ENCODE data around the gene COP1.

Gene COP1

DNA sequence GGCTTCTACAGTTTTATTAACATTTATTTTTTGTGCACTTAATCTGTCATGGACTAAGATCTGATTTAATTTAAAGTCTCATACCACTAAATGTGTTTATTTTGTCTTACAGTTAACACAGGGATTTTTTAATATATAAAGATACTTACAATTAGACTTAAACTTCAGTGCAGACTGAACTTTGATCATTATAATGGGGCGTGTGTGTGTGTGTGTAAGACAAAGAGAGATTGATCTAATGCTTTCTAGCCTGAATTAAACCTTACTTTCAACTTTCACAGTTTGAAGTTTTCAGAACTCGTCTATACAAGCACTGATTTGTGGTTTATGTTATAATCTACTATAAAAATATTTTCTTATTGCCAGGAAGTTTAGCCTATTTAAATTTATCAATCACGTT lies 150.8 kb downstream of the COP1 start:
- no peak overlapping the region for H3K4me3 ChIP-seq (ENCODE audit: low read depth in 1 of 2, low read length in 2 of 2)
- H3K36me3 ChIP-seq (ENCODE audit: control insufficient read depth in 1 of 2, insufficient read depth in 2 of 2, low read length in 2 of 2), result no peaks in the 10 kb centered on the region
- peaks cover 0 to 11% of the 10 kb centered on the region in 2 donors for H3K4me1 ChIP-seq (ENCODE audit: control insufficient read depth in 1 of 2, insufficient read depth in 2 of 2, low read length in 2 of 2)
- H3K9me3 ChIP-seq (ENCODE audit: control insufficient read depth in 1 of 2, low read length in 2 of 2), result no peaks in the 10 kb centered on the region
- no peaks in the 10 kb centered on the region for H3K27me3 ChIP-seq (ENCODE audit: control insufficient read depth in 1 of 2, insufficient read depth in 2 of 2, low read length in 2 of 2)
- no peak overlapping the region for H3K27ac ChIP-seq (ENCODE audit: low read depth, low read length)
- H3K9ac ChIP-seq (ENCODE audit: low read depth in 1 of 2, low read length in 2 of 2), result no peak overlapping the region

DNA sequence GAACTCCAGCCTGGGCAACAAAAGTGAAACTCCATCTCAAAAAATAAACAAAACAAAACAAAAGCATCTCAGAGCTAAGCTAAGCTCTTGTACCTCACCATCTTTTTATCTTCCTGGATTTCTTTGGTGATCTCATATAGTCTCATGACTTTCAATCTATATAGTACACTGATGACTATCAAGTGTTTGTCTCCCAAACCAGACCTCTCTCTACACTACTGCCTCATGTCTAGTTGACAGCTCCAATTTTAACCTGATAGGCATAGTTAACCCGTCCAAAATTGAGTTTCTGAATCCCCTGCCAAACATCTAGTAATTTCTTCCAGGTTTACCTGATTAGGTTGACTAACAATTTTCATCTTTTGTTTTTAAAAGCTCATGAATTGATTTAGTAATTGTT lies 151.7 kb downstream of the COP1 start:
- Histone ChIP-seq H3K4me3 (ENCODE audit: low read depth in 1 of 2, low read length in 2 of 2) (no peak overlapping the region), H3K36me3 (ENCODE audit: control insufficient read depth in 1 of 2, insufficient read depth in 2 of 2, low read length in 2 of 2) (no peaks in the 10 kb centered on the region), H3K27ac (ENCODE audit: low read depth, low read length) (no peak overlapping the region), H3K9me3 (ENCODE audit: control insufficient read depth in 1 of 2, low read length in 2 of 2) (no peaks in the 10 kb centered on the region), H3K9ac (ENCODE audit: low read depth in 1 of 2, low read length in 2 of 2) (no peak overlapping the region), H3K4me1 (ENCODE audit: control insufficient read depth in 1 of 2, insufficient read depth in 2 of 2, low read length in 2 of 2) (peaks cover 0 to 11% of the 10 kb centered on the region in 2 donors), H3K27me3 (ENCODE audit: control insufficient read depth in 1 of 2, insufficient read depth in 2 of 2, low read length in 2 of 2) (no peaks in the 10 kb centered on the region)

DNA sequence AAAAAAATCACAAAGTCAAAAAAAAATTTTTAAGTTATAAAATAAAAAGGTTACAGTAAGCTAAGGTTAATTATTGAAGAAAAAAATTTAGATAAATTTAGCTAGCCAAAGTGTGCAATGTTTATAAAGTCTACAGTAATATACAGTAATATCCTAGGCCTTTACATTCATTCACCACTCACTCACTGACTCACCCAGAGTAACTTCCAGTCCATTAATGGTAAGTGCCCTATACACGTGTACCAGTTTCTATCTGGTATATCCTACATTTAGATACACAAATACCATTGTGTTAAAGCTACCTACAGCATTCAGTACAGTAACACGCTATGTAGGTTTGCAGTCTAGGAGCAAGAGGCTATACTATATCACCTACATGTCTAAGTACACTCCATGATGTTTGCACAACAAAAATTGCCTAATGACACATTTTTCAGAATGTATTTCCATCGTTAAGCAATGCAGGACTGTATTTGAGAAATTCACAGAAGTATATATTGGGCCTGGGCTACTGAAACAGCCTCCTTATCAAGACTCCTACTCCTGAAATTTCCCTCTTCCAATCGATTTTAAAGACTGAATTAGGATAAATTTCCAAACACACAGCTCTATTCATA lies 155.1 kb downstream of the COP1 start:
- H3K4me1 ChIP-seq (ENCODE audit: control insufficient read depth in 1 of 2, insufficient read depth in 2 of 2, low read length in 2 of 2), result peaks cover 0 to 3% of the 10 kb centered on the region in 2 donors
- no peak overlapping the region for H3K27ac ChIP-seq (ENCODE audit: low read depth, low read length)
- no peak overlapping the region for H3K9ac ChIP-seq (ENCODE audit: low read depth in 1 of 2, low read length in 2 of 2)
- no peaks in the 10 kb centered on the region for H3K27me3 ChIP-seq (ENCODE audit: control insufficient read depth in 1 of 2, insufficient read depth in 2 of 2, low read length in 2 of 2)
- H3K9me3 ChIP-seq (ENCODE audit: control insufficient read depth in 1 of 2, low read length in 2 of 2), result no peaks in the 10 kb centered on the region
- H3K4me3 ChIP-seq (ENCODE audit: low read depth in 1 of 2, low read length in 2 of 2), result no peak overlapping the region
- H3K36me3 ChIP-seq (ENCODE audit: control insufficient read depth in 1 of 2, insufficient read depth in 2 of 2, low read length in 2 of 2), result no peaks in the 10 kb centered on the region

DNA sequence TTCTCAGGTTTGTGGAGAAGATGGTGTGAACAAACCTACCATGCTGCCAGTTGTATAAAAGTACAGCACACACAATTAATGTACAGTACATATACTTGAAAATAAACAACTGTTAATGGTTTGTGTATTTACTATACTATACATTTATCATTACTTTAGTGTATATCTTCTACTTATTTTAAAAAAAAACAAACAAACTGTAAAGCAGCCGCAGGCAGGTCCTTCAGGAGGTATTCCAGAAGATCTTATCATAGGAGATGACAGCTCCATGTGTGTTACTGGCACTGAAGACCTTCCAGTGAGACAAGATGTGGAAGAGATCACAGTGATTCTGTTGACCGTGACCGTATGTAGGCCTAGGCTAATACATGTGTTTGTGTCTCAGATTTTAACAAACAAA lies 155.7 kb downstream of the COP1 start:
- no peak overlapping the region for H3K9ac ChIP-seq (ENCODE audit: low read depth in 1 of 2, low read length in 2 of 2)
- no peaks in the 10 kb centered on the region for H3K36me3 ChIP-seq (ENCODE audit: control insufficient read depth in 1 of 2, insufficient read depth in 2 of 2, low read length in 2 of 2)
- H3K4me3 ChIP-seq (ENCODE audit: low read depth in 1 of 2, low read length in 2 of 2), result no peak overlapping the region
- H3K27ac ChIP-seq (ENCODE audit: low read depth, low read length), result no peak overlapping the region
- no peaks in the 10 kb centered on the region for H3K27me3 ChIP-seq (ENCODE audit: control insufficient read depth in 1 of 2, insufficient read depth in 2 of 2, low read length in 2 of 2)
- no peaks in the 10 kb centered on the region for H3K9me3 ChIP-seq (ENCODE audit: control insufficient read depth in 1 of 2, low read length in 2 of 2)
- no peaks in the 10 kb centered on the region for H3K4me1 ChIP-seq (ENCODE audit: control insufficient read depth in 1 of 2, insufficient read depth in 2 of 2, low read length in 2 of 2)

DNA sequence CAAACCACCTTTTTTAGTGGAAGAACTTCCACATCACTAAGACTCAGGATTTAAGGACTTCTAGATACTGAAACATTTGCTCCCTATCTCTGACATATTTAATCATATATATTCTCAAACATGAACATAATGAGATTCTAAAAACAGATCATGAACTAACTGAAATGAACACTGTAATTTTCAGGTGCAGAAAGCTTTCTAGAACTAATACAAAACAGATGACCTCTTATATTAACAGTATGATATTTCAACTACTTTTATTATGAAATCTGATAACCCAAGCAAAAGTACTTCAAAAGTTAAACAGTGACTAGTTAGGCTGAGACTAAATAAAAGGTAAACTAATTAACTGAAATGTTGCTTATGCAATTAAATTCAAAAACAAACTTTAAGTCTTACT lies 157.5 kb downstream of the COP1 start:
- Histone ChIP-seq H3K27ac (ENCODE audit: low read depth, low read length) (no peak overlapping the region), H3K9ac (ENCODE audit: low read depth in 1 of 2, low read length in 2 of 2) (no peak overlapping the region), H3K9me3 (ENCODE audit: control insufficient read depth in 1 of 2, low read length in 2 of 2) (no peaks in the 10 kb centered on the region), H3K27me3 (ENCODE audit: control insufficient read depth in 1 of 2, insufficient read depth in 2 of 2, low read length in 2 of 2) (no peaks in the 10 kb centered on the region), H3K36me3 (ENCODE audit: control insufficient read depth in 1 of 2, insufficient read depth in 2 of 2, low read length in 2 of 2) (no peaks in the 10 kb centered on the region), H3K4me3 (ENCODE audit: low read depth in 1 of 2, low read length in 2 of 2) (no peak overlapping the region), H3K4me1 (ENCODE audit: control insufficient read depth in 1 of 2, insufficient read depth in 2 of 2, low read length in 2 of 2) (peaks cover 3 to 5% of the 10 kb centered on the region in 2 donors)

DNA sequence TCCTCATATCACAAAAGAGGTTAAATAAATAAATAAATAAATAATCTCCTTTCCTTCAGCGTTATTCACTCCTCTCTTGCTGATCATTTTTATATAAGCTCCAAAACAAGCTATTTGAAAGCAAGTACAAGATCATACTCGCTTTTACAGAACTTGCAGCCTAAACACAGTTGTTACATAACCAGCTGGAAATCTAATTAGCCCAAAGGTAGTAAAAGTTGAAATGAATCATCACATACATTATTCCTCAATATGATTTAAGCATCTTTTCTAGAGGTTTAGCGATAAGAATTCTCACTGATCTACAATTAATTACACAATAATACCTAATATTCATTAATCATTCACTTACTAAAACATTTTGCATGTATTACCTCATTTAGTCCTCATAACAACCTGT lies 160.2 kb downstream of the COP1 start:
- H3K9ac ChIP-seq (ENCODE audit: low read depth in 1 of 2, low read length in 2 of 2), result no peak overlapping the region
- peaks cover 5 to 16% of the 10 kb centered on the region in 2 donors for H3K4me1 ChIP-seq (ENCODE audit: control insufficient read depth in 1 of 2, insufficient read depth in 2 of 2, low read length in 2 of 2)
- H3K36me3 ChIP-seq (ENCODE audit: control insufficient read depth in 1 of 2, insufficient read depth in 2 of 2, low read length in 2 of 2), result peaks cover 4 to 9% of the 10 kb centered on the region in 2 donors
- no peaks in the 10 kb centered on the region for H3K9me3 ChIP-seq (ENCODE audit: control insufficient read depth in 1 of 2, low read length in 2 of 2)
- no peak overlapping the region for H3K4me3 ChIP-seq (ENCODE audit: low read depth in 1 of 2, low read length in 2 of 2)
- no peaks in the 10 kb centered on the region for H3K27me3 ChIP-seq (ENCODE audit: control insufficient read depth in 1 of 2, insufficient read depth in 2 of 2, low read length in 2 of 2)
- no peak overlapping the region for H3K27ac ChIP-seq (ENCODE audit: low read depth, low read length)

DNA sequence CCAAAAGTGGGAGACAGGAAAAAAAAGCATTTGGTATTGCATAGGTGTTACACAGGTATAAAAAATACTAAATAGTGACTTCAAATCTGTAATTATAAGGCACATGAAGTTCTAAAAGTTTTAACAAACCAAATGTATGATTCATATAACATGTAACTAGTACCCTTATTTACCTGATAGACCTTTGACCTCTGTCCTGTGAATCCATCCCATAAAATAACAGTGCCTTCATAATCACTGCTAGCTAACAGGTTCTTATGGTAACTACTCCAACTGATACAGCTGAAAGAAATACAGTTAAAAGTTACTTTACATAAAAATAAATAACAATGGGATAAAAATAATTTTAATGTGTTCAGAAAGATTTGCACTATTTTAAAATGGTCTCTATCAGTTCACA lies 163.5 kb downstream of the COP1 start:
- Histone ChIP-seq H3K27ac (ENCODE audit: low read depth, low read length) (no peak overlapping the region), H3K9ac (ENCODE audit: low read depth in 1 of 2, low read length in 2 of 2) (no peak overlapping the region), H3K27me3 (ENCODE audit: control insufficient read depth in 1 of 2, insufficient read depth in 2 of 2, low read length in 2 of 2) (no peaks in the 10 kb centered on the region), H3K4me3 (ENCODE audit: low read depth in 1 of 2, low read length in 2 of 2) (no peak overlapping the region), H3K4me1 (ENCODE audit: control insufficient read depth in 1 of 2, insufficient read depth in 2 of 2, low read length in 2 of 2) (peaks cover 5 to 16% of the 10 kb centered on the region in 2 donors), H3K36me3 (ENCODE audit: control insufficient read depth in 1 of 2, insufficient read depth in 2 of 2, low read length in 2 of 2) (peaks cover 4 to 26% of the 10 kb centered on the region in 2 donors), H3K9me3 (ENCODE audit: control insufficient read depth in 1 of 2, low read length in 2 of 2) (no peaks in the 10 kb centered on the region)

DNA sequence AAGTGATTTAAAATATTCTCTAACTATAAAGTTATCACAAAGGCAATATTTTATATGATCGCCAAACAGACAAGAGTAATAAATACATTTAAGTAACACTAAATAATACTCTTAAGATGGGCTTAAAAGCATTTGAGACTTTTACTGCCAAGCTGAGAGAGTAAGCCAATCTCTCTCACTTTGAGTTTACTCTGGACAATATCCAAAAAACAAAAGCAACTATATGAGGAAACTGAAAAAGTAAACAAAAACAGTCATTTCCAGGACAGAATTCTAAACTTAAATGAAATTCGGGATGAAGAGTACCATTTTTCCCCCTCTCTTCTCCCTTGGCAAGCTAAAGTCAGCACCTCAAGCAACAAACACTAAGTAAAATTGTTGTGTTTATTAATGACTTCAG lies 173.2 kb downstream of the COP1 start:
- H3K36me3 ChIP-seq (ENCODE audit: control insufficient read depth in 1 of 2, insufficient read depth in 2 of 2, low read length in 2 of 2), result peaks cover 0 to 8% of the 10 kb centered on the region in 2 donors
- no peak overlapping the region for H3K27ac ChIP-seq (ENCODE audit: low read depth, low read length)
- H3K9ac ChIP-seq (ENCODE audit: low read depth in 1 of 2, low read length in 2 of 2), result no peak overlapping the region
- no peaks in the 10 kb centered on the region for H3K27me3 ChIP-seq (ENCODE audit: control insufficient read depth in 1 of 2, insufficient read depth in 2 of 2, low read length in 2 of 2)
- peaks cover 0 to 11% of the 10 kb centered on the region in 2 donors for H3K4me1 ChIP-seq (ENCODE audit: control insufficient read depth in 1 of 2, insufficient read depth in 2 of 2, low read length in 2 of 2)
- no peaks in the 10 kb centered on the region for H3K9me3 ChIP-seq (ENCODE audit: control insufficient read depth in 1 of 2, low read length in 2 of 2)
- H3K4me3 ChIP-seq (ENCODE audit: low read depth in 1 of 2, low read length in 2 of 2), result no peak overlapping the region

DNA sequence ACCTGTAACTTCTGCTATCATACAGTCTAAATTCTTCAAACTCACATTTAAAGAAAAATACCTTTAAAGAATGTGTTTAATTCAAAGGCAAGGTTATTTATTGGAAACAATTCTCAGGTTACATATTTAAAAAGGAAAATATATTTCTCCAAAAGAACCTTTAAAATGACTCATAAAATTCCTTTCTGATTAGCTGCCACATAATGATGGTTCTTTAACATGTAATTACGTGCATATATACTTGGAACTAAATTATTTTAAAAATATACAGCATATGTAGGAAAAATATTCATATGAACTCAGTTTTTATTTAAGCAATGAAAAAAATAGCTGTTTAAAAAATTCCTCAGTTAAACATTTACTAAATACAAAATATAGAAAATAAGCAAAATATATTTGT lies 173.6 kb downstream of the COP1 start:
- Histone ChIP-seq H3K4me1 (ENCODE audit: control insufficient read depth in 1 of 2, insufficient read depth in 2 of 2, low read length in 2 of 2) (peaks cover 0 to 11% of the 10 kb centered on the region in 2 donors), H3K27me3 (ENCODE audit: control insufficient read depth in 1 of 2, insufficient read depth in 2 of 2, low read length in 2 of 2) (no peaks in the 10 kb centered on the region), H3K9me3 (ENCODE audit: control insufficient read depth in 1 of 2, low read length in 2 of 2) (no peaks in the 10 kb centered on the region), H3K9ac (ENCODE audit: low read depth in 1 of 2, low read length in 2 of 2) (no peak overlapping the region), H3K36me3 (ENCODE audit: control insufficient read depth in 1 of 2, insufficient read depth in 2 of 2, low read length in 2 of 2) (peaks cover 0 to 7% of the 10 kb centered on the region in 2 donors), H3K4me3 (ENCODE audit: low read depth in 1 of 2, low read length in 2 of 2) (no peak overlapping the region), H3K27ac (ENCODE audit: low read depth, low read length) (no peak overlapping the region)

DNA sequence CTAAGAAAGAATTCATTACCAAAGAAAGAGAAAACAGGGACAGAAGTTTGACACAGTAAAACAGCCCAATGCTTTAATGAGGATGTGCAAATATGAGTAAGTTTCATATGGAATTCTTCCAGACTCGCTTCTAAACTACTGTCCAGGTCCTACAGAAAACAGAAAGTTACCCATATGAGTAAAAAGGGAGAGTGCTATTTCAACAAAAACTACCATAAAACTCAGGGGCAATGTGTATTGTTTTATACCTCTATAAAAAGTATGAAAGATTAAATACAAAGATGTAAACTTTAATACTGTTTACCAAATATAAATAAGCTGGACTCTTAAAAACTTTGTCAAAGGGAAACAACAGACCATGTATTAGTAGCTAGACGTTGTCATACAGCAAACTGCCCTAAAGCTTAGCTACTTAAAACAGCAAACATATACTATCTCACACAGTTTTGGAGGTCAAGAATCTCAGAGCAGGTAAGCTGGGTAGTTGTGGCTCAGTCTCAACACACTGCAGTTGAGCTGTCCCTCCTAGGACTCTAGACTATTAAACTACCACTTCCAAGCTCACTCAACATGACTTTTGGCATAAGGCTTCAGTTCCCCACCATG lies 174.9 kb downstream of the COP1 start:
- H3K4me1 ChIP-seq (ENCODE audit: control insufficient read depth in 1 of 2, insufficient read depth in 2 of 2, low read length in 2 of 2), result peaks cover 0 to 11% of the 10 kb centered on the region in 2 donors
- H3K36me3 ChIP-seq (ENCODE audit: control insufficient read depth in 1 of 2, insufficient read depth in 2 of 2, low read length in 2 of 2), result peaks cover 0 to 9% of the 10 kb centered on the region in 2 donors
- H3K27me3 ChIP-seq (ENCODE audit: control insufficient read depth in 1 of 2, insufficient read depth in 2 of 2, low read length in 2 of 2), result no peaks in the 10 kb centered on the region
- H3K4me3 ChIP-seq (ENCODE audit: low read depth in 1 of 2, low read length in 2 of 2), result no peak overlapping the region
- H3K27ac ChIP-seq (ENCODE audit: low read depth, low read length), result no peak overlapping the region
- H3K9ac ChIP-seq (ENCODE audit: low read depth in 1 of 2, low read length in 2 of 2), result no peak overlapping the region
- H3K9me3 ChIP-seq (ENCODE audit: control insufficient read depth in 1 of 2, low read length in 2 of 2), result no peaks in the 10 kb centered on the region

All from duodenal mucosa (tissue), 2 donors.